ENCODE data around the gene ADAM12. TPM values are rescaled to one million over a fixed set of nuclear protein-coding genes. Genes with fewer than 3 reads are reported as not detected.

Gene ADAM12
- total and polyA plus RNA-seq, 2 of the 13 experiments (the other 11 are each of a cell fraction or from before 2014, with no cell fraction given) = not detected

DNA sequence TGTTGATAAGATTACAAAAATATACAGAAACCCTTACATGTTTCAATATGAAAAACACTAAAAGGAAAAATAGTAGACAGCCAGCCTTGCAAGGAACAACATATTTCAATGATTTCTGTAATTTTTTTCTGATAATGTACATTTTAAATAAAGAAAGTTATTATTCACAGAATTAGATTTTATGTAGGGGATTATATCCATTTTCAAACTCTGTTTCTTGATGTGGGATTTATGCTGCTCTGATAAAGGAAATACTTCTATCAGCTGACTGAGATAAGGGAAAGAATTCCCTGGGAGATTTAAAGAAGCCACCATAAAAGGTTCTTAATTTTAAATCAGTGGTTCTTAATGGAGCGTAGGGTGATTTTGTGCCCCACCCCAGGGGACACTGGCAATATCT, 180.4 kb downstream of the ADAM12 start:
- ATAC-seq (no peak), DNase-seq (ENCODE audit: low spot score) (no peak), FAIRE-seq (no peak)
- Histone ChIP-seq H3K9ac (ENCODE audit: insufficient read depth, low read depth, low read length) (no peak overlapping the region), H3K4me1 (ENCODE audit: insufficient read depth, low read length) (no peaks in the 10 kb centered on the region), H3K27ac (ENCODE audit: extremely low read length, insufficient read depth, low read length) (no peak overlapping the region), H4K20me1 (ENCODE audit: insufficient read depth, low read length) (no peaks in the 10 kb centered on the region), H3K4me2 (ENCODE audit: low read depth, low read length) (no peak overlapping the region), H3K36me3 (replicated peaks in 1 of 2; ENCODE audit: control insufficient read depth in 1 of 2, insufficient read depth in 2 of 2, low read length in 2 of 2) (no peaks in the 10 kb centered on the region), H3K79me2 (ENCODE audit: insufficient read depth, low read length) (no peaks in the 10 kb centered on the region), H3K9me3 (ENCODE audit: low read length) (no peaks in the 10 kb centered on the region), H2AFZ (ENCODE audit: low read length) (no peak overlapping the region), H3K27me3 (ENCODE audit: control insufficient read depth in 1 of 2, insufficient read depth in 2 of 2, low read length in 2 of 2) (no peaks in the 10 kb centered on the region), H3K4me3 (replicated peaks in 1 of 3; ENCODE audit: insufficient read depth in 1 of 3, low read depth in 2 of 3, low read length in 3 of 3) (no peak overlapping the region)
- in situ Hi-C loops (cut with HindIII; ENCODE audit: extremely low pct_ligation_motif_present, low pct_unique_long_range_greater_than_20kb) (no loop called here), intact Hi-C loops (cut with micrococcal nuclease; ENCODE audit: unreplicated experiment) (no loop called here)
- 6% methylated on average over 1 of the region's 1 CpG for WGBS (ENCODE audit: low lambda C conversion rate)
- ChIA-PET POLR2A (no interaction called here), CTCF (ENCODE audit: low intra/inter-chr PET ratio, low total read pairs) (no interaction called here)
- TF ChIP-seq SALL1 (CRISPR knock-in tag; IDR thresholded peaks at IDR 0.05) (no peak), NFIB (CRISPR knock-in tag; IDR thresholded peaks at IDR 0.05; ENCODE audit: borderline replicate concordance) (no peak), ZNF20 (CRISPR knock-in tag; IDR thresholded peaks at IDR 0.05) (no peak), ZNF468 (CRISPR knock-in tag; IDR thresholded peaks at IDR 0.05) (no peak), ZNF547 (CRISPR knock-in tag; IDR thresholded peaks at IDR 0.05) (no peak), ZNF232 (CRISPR knock-in tag; IDR thresholded peaks at IDR 0.05; ENCODE audit: borderline replicate concordance) (no peak), JUND (CRISPR knock-in tag; IDR thresholded peaks at IDR 0.05) (no peak)
- no TSS peak for BruUV-seq (replicated peaks)

DNA sequence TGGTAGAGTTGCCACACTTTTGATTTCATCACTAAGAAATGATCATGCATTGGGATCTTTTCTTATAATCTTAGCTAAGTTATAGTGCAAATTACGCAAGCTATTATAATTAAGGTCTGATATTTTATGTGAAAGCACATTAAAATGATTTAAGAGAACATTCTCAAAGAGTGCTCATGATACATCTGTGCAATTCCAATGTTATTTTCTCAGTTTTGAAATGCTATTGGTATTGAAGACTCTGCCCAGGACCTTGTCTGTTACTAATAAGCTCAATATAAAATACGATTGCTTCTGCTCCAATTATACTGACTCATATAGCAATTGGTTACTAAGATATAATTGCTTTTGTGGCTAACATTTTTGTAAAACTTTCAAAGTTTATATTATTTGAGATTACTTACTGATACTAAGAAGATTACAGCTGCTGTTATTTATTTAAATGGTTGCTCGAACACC, 180.9 kb downstream of the ADAM12 start:
- H3K9me3 ChIP-seq (ENCODE audit: low read length) = no peaks in the 10 kb centered on the region
- intact Hi-C loops (cut with micrococcal nuclease; ENCODE audit: unreplicated experiment) (no loop called here), in situ Hi-C loops (cut with HindIII; ENCODE audit: extremely low pct_ligation_motif_present, low pct_unique_long_range_greater_than_20kb) (no loop called here)
- H3K27me3 ChIP-seq (ENCODE audit: control insufficient read depth in 1 of 2, insufficient read depth in 2 of 2, low read length in 2 of 2) = no peaks in the 10 kb centered on the region
- H2AFZ ChIP-seq (ENCODE audit: low read length) = no peak overlapping the region
- H3K4me3 ChIP-seq (replicated peaks in 1 of 3; ENCODE audit: insufficient read depth in 1 of 3, low read depth in 2 of 3, low read length in 3 of 3) = no peak overlapping the region
- no peak overlapping the region for H3K27ac ChIP-seq (ENCODE audit: extremely low read length, insufficient read depth, low read length)
- no peak for DNase-seq (ENCODE audit: low spot score)
- H3K36me3 ChIP-seq (replicated peaks in 1 of 2; ENCODE audit: control insufficient read depth in 1 of 2, insufficient read depth in 2 of 2, low read length in 2 of 2) = no peaks in the 10 kb centered on the region
- H3K4me2 ChIP-seq (ENCODE audit: low read depth, low read length) = no peak overlapping the region
- H3K9ac ChIP-seq (ENCODE audit: insufficient read depth, low read depth, low read length) = no peak overlapping the region
- CTCF ChIA-PET (ENCODE audit: low intra/inter-chr PET ratio, low total read pairs) = no interaction called here
- no peaks in the 10 kb centered on the region for H3K79me2 ChIP-seq (ENCODE audit: insufficient read depth, low read length)
- TF ChIP-seq ZNF619 (CRISPR knock-in tag; IDR thresholded peaks at IDR 0.05) = no peak
- no peak for TF ChIP-seq BCL6 (CRISPR knock-in tag; IDR thresholded peaks at IDR 0.05)
- TF ChIP-seq RFX1 (IDR thresholded peaks at IDR 0.05) = no peak
- TF ChIP-seq, protein P1, sequence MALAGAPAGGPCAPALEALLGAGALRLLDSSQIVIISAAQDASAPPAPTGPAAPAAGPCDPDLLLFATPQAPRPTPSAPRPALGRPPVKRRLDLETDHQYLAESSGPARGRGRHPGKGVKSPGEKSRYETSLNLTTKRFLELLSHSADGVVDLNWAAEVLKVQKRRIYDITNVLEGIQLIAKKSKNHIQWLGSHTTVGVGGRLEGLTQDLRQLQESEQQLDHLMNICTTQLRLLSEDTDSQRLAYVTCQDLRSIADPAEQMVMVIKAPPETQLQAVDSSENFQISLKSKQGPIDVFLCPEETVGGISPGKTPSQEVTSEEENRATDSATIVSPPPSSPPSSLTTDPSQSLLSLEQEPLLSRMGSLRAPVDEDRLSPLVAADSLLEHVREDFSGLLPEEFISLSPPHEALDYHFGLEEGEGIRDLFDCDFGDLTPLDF (CRISPR knock-in tag; IDR thresholded peaks at IDR 0.05) = no peak
- no peak for TF ChIP-seq MIXL1 (CRISPR knock-in tag; IDR thresholded peaks at IDR 0.05)
- TF ChIP-seq KDM5A (IDR thresholded peaks at IDR 0.05; ENCODE audit: borderline replicate concordance, low read length) = no peak
- no peak for TF ChIP-seq ZBTB44 (CRISPR knock-in tag; IDR thresholded peaks at IDR 0.05)
- TF ChIP-seq SIN3B (IDR thresholded peaks at IDR 0.05; ENCODE audit: low read length) = no peak
- TF ChIP-seq, protein P2, sequence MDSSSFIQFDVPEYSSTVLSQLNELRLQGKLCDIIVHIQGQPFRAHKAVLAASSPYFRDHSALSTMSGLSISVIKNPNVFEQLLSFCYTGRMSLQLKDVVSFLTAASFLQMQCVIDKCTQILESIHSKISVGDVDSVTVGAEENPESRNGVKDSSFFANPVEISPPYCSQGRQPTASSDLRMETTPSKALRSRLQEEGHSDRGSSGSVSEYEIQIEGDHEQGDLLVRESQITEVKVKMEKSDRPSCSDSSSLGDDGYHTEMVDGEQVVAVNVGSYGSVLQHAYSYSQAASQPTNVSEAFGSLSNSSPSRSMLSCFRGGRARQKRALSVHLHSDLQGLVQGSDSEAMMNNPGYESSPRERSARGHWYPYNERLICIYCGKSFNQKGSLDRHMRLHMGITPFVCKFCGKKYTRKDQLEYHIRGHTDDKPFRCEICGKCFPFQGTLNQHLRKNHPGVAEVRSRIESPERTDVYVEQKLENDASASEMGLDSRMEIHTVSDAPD (CRISPR knock-in tag; IDR thresholded peaks at IDR 0.05) = no peak
- TF ChIP-seq RARA (CRISPR knock-in tag; IDR thresholded peaks at IDR 0.05) = no peak
- no peaks in the 10 kb centered on the region for H3K4me1 ChIP-seq (ENCODE audit: insufficient read depth, low read length)
- BruUV-seq (replicated peaks) = no TSS peak
- 28% methylated on average over 3 of the region's 3 CpGs for WGBS (ENCODE audit: low lambda C conversion rate)
- FAIRE-seq = no peak
- H4K20me1 ChIP-seq (ENCODE audit: insufficient read depth, low read length) = no peaks in the 10 kb centered on the region
- ATAC-seq = no peak
- POLR2A ChIA-PET = no interaction called here
